Medulla oblongata (tissue), 1 donor: Measurements from ENCODE around the gene CTXND2.
A peak's percentile ranks its signal among the peaks of the same experiment; 100 is the strongest.
"Not testable (repeated sequence)": the region's sequence is repeated elsewhere in the genome, so short reads cannot be mapped to it uniquely, and the experiment has no call there.

Source experiments
- DNase-seq: peaks from one replicate; pipeline ENCODE4 v3.0.0-alpha.2; 2015; ENCODE audit errors: extremely low spot score

CTXND2 gene

DNA sequence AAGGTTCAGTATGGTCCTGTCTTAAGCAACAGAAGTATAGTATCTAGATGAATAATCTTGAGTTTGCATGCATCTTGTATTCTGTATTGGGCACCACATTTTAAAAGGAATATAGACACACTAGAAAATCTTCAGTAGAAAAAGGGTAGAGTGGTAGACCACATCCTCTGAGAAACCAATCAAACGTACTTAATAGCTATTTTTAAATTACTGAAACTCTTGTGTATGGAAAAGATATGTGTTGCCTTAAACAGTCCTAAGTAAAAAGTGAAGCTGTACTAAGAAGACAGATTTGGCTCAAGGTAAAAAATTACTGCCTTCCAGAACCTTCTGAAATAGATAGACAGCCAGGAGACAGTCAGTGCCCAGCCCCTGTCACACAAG, 3.1 kb downstream of the CTXND2 start:
- DNase-seq = no peak

DNA sequence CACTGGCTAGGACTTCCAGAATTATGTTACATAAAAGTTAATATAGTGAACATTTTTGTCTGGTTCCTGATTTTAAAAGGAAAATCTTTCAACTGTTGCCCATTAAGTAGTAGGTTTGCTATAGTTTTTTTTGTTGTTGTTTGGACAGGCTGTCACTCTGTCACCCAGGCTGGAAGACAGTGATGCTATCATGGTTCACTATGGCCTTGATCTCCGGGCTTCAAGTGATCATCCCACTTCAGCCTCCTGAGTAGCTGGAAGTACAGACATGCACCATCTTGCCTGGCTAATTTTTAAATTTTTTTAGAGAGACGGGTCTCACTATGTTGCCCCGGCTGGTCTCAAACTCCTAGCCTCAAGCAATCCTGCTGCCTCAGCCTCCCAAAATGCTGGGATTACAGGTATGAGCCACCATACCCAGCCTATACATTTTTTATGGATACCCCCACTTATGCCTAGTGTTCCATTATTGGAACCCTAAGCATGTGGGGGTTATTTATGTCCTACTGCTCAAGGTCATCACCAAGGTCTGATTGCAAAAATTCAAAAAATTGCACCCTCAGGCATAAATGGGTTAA, 6.5 kb downstream of the CTXND2 start:
- no peak for DNase-seq

DNA sequence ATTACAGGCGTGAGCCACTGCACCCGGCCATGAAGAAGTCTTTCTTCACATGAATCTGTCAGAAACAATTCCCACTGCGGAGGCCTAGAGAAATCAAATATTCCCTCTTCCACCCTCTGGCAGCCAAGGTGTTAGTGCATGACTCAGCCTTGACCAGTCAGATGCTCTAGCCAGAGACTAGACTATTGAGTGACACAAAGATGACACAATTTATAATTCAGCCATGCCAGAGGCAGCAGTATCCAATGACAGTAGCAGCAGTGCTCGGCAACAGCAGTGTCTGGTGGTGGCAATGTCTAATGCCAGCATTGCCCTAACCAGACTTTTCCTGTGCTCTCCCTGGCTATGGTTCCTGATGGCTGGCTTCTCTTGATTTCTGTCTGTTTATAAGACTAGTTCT, 8.7 kb downstream of the CTXND2 start:
- DNase-seq = no peak

DNA sequence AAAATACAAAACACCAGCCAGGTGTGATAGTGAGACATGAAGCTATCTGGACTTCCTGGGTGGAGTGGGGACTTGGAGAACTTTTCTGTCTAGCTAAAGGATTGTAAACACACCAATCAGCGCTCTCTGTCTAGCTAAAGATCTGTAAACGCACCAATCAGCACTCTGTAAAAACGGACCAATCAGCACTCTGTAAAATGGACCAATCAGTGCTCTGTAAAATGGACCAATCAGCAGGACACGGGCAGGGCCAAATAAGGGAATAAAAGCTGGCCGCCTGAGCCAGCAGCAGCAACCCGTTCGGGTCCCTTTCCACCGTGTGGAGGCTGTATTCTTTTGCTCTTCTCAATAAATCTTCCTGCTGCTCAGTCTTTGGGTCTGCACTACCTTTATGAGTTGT, 12.9 kb downstream of the CTXND2 start:
- DNase-seq = not testable (repeated sequence)

DNA sequence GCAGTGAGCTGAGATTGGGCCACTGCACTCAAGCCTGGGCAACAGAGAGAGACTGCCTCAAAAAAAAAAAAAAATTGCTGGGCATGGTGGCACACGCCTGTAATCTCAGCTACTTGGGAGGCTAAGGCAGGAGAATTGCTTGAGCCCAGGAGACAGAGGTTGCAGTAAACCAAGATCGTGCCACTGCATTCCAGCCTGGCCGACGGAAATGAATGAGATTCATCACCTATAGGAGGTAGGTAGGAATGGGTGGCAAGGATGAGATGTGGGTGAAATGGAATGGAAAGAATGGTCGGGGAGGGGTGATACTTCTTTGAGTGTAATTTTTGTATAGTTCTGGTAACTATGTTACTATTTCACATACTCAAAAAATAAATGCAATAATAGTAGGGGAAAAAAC, 15.4 kb downstream of the CTXND2 start:
- no peak for DNase-seq

DNA sequence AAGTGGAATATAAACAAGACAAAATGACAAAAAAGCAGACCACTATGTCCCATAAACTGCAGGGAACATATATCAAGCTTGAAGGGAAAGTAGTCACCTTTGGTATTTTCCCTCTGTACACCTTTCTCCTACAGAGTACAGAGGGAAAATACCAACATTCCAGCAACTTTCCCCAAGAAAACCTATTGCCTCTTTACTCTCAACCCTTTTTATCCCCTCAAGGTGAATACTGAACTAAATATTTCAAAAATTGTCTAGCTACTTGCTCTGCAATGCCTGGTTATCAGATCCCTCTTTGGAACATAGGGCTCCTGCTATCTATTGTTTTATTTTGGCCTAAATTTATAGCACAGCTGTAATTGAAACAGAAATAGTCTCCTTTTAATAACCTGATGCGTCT, 15.8 kb downstream of the CTXND2 start:
- no peak for DNase-seq

DNA sequence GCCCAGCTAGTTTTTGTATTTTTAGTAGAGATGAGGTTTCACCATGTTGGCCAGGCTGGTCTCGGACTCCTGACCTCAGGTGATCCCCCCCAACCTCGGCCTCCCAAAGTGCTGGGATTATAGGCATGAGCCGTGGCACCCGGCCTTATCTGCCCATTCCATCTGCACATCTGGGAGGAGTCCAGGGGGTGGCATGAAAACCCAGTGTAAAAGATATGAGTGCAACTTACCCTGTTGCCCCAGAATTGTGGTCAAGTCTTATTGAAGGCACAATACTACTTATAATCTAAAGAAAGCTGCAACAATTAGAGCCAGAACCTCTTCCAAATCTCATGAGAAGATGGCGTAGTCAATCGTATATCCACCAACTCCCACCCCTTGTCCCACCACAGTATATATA, 18.4 kb downstream of the CTXND2 start:
- no peak for DNase-seq

DNA sequence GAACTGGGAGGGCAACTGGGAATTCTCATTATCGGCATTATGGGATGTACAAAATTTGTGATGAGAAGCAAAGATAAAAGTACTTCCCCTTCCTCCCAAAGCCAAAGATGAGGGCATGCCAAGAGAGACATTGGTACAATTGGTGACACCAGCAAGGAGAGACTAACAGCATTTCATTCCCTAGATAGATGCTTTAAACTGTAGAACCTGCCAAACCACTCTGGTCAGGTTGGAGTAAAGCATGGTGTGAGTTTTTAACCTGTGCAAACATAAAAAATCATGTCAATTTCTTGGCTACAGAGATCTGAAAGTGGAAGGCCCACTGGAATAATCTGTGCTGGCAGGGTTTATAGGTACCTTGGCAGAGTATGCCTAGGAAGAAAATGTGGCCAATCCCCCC, 19.4 kb downstream of the CTXND2 start:
- DNase-seq = no peak

DNA sequence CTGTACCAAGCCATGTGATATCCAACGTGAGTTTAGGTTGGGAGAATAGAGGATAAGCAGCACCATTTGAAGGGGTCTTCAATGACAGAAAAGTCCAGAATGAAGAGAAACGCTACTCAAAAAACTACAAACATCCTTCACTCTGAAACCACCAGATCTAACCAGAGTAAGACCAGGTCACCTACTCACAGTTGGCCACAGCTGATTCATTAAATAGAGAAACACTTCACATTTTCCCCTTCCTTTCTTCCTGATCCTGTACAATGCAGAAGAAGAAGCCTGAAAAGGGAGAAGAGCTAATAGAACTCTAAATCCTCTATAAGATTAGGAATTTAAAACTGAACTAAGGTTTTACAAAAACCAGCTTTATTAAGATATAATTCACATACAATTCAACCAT, 19.9 kb downstream of the CTXND2 start:
- DNase-seq = no peak

DNA sequence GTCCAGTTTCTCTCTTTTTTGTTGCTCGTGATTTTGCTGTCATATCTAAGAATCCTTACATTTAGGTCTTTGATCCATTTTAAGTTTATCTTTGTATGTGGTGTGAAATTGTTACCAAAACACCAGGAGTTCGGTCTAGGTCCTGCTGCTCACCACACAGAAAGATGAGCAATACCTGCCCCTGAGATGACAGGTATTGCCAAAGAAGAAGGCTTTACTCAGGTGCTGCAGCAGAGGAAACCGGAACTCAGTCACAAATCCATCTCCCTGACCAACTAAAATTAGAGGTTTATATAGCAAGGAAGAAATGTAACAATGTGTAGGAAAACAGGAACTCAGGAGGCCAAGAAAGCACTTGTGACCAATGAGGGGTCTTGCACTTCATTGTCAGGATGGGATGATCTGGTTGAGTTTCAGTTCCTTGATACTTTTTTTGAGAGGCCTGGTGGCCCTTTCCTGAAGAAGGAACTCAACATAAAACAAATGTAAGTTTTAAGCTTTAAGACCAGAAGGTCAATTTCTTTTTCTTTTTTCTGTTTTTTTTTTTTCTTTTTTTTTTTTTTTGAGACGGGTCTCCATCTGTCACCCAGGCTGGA, 22.7 kb downstream of the CTXND2 start:
- peak; percentile 47 for DNase-seq

DNA sequence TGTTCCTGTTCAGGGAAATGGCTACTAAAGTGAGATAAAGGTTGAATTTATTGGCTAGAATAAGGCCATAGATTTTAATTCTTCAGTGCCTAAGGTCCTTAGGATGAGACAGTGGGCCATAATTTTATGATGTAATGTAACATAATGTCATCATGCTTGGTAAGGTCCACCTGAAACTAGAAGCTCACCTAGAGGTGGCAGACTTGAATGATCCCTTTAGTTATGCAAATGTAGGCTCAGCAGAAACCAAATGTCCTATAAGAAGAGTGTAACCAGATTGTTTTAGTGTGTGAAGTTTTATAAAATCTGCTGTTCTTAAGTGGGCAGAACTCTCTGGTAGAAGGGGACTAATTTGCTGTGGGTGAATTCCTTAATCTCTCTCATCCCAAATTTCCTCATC, 25.7 kb downstream of the CTXND2 start:
- no peak for DNase-seq

DNA sequence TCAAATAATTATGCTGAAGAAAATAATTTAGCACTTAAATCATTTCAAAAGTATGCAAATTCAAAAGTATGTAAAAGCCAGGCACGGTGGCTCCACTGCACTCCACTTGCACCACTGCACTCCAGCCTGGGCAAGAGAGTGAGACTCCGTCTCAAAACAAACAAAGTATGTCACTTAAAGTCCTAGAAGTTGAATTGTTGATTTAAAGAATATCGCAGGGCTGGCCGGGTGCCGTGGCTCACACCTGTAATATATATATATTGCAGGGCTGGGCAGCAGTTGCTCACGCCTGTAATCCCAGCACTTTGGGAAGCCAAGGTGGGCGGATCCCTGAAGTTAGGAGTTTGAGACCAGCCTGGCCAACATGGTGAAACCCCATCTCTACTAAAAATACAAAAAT, 30.5 kb downstream of the CTXND2 start:
- DNase-seq = no peak

DNA sequence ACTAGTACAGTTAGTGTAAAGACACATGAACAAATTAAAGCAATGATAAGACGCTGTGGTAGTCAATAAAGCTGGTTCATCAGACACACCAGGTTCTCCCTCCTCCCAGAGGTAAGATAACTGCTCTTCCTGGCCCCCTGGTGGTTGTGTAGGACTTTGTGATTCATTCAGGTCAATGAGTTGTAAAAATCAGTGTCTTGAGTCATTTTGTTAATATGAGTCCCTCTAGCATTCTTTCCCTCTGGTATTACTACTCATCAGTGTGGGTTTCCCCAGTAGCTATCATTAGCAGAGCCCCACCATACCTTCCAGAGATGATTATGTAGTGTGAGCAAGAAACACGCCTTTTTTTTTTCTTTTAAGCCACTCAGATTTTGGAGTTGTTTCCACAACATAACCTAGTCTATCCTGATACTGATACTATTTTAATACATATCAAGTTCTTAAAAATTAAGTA, 35.6 kb downstream of the CTXND2 start:
- peak; percentile 70 for DNase-seq

DNA sequence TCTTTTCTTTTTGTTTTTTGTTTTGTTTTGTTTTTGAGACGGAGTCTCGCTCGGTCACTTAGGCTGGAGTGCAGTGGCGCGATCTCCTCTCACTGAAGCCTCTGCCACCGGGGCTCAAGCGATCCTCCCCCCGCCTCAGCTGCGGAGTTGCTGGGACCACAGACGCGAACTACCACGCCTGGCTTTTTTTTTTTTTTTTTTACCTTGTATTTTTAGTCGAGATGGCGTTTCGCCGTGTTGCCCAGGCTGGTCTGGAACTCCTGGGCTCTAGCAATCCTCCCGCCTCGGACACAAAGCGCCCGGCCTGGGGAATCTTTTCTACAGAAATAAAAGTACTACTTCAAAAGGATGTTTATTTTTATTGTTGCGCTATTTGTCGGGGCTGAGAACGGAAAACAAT, 38.1 kb downstream of the CTXND2 start:
- DNase-seq = no peak

DNA sequence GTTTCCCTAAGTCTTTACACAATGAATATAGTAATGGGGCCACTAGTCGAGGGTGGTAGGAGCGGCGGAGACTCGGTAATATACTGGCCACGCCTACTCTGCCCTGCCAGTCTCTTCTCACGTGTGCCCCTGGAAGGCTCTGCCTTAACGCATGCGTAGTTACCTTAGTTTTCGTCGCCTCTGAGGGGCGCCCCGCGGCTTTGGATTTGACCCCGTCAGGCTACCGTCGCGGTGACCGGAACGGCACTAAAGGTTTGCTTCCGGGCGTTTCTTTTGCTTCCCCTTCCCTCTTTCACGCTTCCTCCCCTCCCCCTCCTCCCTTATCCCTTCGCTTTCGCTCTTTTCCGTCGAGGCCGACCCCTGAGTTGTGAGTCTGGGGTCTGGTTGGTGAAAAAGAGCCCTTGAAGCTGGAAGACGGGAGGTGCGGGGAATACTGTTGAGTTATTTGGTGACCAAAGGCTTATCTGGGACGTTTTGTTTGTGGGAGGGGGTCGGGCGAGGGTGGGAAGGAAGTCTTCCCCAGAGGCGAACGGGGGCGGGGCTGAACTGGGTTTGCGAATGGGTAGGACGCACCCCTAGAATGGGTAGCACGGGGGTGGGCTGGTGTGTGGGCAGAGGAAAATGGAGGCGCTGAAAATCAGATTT, 39.3 kb downstream of the CTXND2 start, which contains the start of gene SETDB1:
SETDB1 (plus strand) TSS at position 267 of the 645 bp plus-strand sequence. CDS start 1,352 bp downstream, outside the sequence.
- DNase-seq = peak; percentile 97

DNA sequence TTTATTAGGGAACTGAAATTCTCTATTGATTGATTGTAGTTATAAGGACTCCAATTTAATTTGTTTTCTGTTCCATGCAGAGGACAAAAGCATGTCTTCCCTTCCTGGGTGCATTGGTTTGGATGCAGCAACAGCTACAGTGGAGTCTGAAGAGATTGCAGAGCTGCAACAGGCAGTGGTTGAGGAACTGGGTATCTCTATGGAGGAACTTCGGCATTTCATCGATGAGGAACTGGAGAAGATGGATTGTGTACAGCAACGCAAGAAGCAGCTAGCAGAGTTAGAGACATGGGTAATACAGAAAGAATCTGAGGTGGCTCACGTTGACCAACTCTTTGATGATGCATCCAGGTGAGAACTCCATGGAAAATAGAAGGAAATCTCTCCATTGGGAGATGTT, 40.7 kb downstream of the CTXND2 start:
- DNase-seq = no peak

DNA sequence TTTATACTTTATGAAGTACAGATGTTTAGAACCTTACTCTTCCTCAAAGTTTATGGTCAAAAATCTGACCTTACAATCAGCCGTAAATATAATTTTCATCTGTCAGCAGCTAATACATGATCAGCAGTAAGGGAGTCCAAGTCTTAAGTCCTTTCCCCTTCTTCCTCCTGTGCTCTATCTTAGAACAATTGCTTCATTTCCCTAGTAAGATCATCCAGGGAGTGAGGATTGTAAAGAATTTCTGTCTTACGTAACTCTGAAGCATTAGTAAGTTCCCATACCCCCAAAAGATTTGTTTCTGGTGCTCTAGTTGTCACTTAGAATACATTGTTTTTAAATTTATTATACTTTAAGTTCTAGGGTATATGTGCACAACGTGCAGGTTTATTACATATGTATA, 41.4 kb downstream of the CTXND2 start:
- DNase-seq = no peak

DNA sequence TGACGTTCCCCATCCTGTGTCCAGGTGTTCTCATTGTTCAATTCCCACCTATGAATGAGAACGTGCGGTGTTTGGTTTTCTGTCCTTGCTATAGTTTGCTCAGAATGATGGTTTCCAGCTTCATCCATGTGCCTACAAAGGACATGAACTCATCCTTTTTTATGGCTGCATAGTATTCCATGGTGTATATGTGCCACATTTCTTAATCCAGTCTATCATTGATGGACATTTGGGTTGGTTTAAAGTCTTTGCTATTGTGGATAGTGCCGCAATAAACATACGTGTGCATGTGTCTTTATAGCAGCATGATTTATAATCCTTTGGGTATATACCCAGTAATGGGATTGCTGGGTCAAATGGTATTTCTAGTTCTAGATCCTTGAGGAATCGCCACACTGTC, 41.8 kb downstream of the CTXND2 start:
- not testable (repeated sequence) for DNase-seq

DNA sequence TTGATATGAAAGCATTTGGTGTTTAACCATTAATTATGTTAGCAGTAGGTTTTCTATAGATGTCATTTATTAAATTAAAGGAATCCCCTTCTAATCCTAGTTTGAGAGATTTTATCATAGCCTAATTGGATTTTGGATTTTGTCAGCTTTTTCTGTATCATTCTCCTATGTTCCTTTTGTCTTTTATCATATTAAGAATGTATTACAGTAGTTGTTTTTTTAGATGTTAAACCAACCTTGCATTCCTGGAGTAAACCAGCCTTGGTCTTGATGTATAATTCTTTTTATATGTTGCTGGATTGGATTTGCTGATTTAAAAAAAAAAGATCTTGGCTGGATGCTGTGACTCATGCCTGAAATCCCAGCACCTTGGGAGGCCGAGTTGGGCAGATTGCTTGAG, 44.8 kb downstream of the CTXND2 start:
- no peak for DNase-seq

DNA sequence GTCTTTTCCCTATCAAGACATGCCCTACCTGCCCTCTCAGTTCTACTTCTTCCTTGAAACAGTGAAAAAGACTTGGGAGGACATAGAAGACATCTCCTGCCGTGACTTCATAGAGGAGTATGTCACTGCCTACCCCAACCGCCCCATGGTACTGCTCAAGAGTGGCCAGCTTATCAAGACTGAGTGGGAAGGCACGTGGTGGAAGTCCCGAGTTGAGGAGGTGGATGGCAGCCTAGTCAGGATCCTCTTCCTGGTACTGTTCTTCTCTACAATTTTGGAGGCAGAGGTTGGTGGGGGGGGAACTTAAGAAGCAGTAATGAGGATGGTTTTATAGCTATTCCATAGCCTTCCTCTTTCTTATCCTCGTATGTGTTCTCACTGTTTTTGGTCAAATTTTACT, 57.9 kb downstream of the CTXND2 start:
- DNase-seq = no peak

DNA sequence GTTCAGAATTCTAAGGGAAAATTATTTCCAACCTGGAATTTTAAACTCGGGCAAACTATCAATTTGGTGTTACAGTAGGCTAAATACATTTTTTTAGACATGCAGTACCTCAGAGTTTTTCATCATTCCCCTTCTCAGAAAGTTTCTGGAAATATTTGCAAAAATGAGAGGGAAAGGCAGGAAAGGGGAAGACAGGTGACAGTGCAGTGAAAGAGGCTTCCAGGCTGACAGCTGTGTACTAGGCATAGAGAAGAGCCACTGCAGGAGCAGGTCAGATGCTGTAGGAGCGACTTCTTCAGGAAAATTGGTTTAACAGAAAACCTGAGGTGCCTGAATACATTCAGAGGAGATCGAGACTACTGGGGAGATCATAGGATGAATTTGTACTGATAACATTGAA, 67.8 kb downstream of the CTXND2 start:
- no peak for DNase-seq

DNA sequence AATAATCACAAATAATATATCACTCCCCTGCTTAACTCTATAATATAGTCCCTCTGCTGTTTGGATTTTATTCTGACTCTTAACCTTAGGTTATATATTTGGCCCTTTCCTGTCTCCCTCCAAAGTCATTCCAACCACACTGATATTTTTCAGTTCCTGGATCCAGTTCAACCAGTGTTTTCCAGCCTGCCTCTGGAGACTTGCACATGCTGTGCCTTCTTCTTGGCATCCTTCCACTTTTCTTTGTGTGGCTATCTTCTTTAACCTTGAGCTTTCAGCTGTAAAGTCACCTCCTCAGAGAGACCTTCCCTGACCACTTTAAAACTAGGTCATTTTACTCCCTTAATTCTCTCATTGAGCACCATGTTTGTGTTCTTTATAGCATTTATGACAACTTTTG, 68.3 kb downstream of the CTXND2 start:
- DNase-seq = no peak

DNA sequence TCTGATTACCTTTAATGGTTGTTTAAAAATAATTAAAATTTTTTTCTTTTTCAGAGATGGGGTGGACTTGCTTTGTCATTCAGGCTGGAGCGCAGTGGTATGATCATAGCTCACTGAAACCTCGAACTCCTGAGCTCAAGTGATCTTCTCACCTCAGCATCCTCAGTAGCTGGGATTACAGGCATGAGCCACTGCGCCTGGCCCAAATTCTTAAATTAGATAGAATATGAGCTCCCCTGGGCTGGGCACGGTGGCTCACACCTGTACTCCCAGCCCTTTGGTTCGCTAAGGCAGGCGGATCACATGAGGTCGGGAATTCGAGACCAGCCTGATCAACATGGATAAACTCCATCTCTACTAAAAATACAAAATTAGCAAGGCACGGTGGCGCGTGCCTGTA, 70.7 kb downstream of the CTXND2 start:
- DNase-seq = no peak

DNA sequence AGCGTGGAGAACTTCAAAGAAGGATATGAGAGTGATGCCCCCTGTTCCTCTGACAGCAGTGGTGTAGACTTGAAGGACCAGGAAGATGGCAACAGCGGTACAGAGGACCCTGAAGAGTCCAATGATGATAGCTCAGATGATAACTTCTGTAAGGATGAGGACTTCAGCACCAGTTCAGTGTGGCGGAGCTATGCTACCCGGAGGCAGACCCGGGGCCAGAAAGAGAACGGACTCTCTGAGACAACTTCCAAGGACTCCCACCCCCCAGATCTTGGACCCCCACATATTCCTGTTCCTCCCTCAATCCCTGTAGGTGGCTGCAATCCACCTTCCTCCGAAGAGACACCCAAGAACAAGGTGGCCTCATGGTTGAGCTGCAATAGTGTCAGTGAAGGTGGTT, 73.7 kb downstream of the CTXND2 start:
- no peak for DNase-seq
